K562 treated with DMSO at 1 percent for 24 hours (cell line): ENCODE results near the gene NAA50. TPM values are rescaled to one million over a fixed set of nuclear protein-coding genes. Genes with fewer than 3 reads are reported as not detected.

Source experiments
- total RNA-seq: library from RNA; unstranded; fragments of 300-600 nt; gene quantifications from 2 replicates; pipeline ENCODE4 v1.2.3, GENCODE V29; 2022; ENCODE audit warnings: low read depth; ENCODE audit not compliant: insufficient read depth

The NAA50 gene
- total RNA-seq = 58.8 and 83.1 TPM in 2 replicates

DNA sequence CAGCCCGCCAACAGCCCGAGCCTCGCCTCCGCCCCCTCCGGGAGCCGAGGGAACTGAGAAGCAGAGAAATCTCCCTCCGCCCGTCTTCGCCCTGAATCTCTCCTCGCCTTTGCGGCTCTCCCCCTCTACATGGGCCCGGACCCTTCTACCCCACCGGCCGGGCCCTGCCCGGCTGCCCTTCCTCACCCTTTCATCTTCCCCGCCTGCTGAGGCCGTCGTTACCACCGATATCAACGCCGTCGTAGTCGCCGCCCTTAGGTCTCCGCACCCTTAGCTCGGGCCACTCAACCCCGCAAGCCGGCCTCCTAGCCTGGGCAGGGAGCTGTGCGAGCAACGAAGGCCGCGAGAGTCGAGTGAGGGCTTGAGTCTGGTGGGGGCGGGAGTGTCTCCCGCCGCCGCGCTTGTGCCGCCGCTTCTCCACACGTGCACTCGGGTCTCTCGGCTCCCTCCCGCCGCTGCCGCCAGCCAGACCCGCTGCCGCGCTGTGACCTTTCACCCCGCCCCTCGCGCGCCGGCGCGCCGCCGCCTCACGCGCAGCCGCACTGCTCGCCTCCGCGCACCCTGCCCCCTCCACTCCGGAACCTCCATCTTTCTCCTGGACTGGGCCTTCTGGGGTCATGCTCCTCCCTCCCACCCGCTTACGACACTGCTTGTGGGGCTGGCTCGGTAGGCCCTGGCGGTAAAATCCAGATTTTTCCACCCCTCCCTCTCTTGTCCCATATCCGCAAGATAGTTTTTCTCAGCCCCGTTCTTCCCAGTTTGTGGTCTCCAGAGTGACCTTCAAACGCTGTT lies at the start of gene NAA50:
Gene NAA50, minus strand, starts transcription at position 494 of the 792 bp plus-strand sequence. Its CDS starts 300 bp downstream, at position 194.

DNA sequence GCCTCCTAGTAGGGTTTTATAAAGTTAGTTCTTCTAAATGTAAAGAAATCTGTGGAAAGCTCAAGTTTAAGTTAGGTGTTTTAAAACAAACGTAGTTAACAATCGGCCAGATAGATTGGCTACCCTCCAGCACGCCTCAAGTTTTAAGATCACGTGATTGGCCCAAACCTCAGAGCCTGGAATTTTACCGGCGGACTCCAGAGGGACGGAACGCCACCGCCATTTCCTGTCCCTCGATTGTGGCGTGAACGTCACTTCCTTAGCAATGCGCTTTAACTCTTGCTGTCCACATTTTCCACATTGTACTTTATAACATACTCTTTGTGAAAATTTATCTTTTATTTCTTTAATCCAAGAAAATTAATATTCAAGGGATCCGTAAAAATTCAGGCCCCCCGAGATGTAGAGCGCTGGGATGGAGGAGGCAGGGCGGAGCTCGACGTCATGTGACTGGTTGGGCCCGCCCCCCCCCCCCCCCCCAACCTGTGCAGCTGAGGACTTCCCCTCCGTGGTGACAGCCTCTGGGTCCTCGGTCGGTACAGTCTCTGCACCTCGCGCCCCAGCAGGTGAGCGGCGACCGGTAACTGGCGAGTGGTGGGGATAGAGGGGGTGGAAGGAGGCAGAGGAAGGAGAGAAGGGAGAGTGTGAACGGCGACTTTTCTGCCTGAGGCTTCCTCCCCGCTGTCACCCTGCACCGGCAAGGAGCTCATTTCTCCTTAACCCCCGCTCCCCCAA lies 666 bp upstream of the NAA50 start, which contains the start of gene ATP6V1A:
Gene ATP6V1A, plus strand, starts transcription at position 488 of the 735 bp plus-strand sequence. CDS start 31,719 bp downstream, outside the sequence.

DNA sequence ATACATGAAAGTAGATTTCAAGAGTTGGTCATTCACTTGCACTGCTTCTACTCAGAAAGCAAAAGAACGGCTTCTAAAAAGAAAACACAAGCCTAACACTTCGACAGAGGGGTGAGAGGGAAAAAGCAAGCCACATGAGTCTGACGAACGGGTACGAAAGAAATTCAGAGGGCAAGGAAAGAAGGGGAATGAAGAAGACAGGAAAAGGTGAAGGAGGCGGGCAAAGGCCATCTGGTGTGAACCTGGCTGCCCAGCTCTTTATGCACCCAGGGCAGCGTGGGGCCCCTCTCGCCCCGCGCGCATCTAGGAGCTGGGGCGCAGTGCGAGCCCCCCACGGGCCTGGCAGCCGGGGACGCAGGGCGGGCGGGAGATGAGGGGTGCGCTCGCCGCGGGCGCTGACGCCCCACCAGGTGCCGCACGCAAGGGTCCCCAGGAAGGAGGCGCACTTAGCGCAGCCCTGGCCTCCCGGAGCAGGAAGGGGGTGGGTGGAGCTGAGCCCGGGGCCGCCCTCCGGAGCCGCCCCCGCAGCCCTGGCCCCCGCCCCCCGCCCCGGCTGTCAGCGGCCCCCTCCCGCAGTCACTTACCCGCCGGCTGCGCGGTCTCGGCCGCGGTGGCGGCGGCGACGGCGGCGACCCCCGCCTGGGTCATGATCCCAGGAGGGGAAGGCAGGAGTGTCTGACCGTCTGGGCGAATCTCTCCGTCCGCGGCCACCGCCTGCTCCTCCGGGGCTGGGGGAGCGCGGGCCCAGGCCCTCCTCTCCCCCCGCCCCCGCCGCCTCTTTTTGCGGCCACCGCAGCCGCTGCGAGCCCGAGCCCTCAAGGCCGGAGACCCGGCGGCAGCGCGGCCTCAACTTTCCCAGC lies 50.0 kb downstream of the NAA50 start, which contains the start of gene USF3:
Gene USF3, minus strand, starts transcription at position 857 of the 860 bp plus-strand sequence. CDS start 21,764 bp downstream, outside the sequence.

Other genes with a start within 250 kb of the NAA50 start
- gene SPICE1, start 231.1 kb downstream of the NAA50 start, total RNA-seq = 5.4 and 5.9 TPM in 2 replicates
- not detected in 2 replicates for gene SIDT1, start 213.7 kb downstream of the NAA50 start, total RNA-seq
- gene USF3, start 49.6 kb downstream of the NAA50 start, total RNA-seq = 1.4 TPM in 2 replicates
- 21.0 and 22.4 TPM in 2 replicates for gene ATP6V1A, start 786 bp upstream of the NAA50 start, total RNA-seq
- not detected in 2 replicates for gene GRAMD1C, start 92.5 kb upstream of the NAA50 start, total RNA-seq
- gene ZDHHC23, start 201.8 kb upstream of the NAA50 start, total RNA-seq = 0.12 and 0.67 TPM in 2 replicates